Measurements from ENCODE around the gene SLC30A1. TPM values are rescaled to one million over a fixed set of nuclear protein-coding genes. Genes with fewer than 3 reads are reported as not detected.

The SLC30A1 gene
- total and polyA plus RNA-seq, 2 of the 13 experiments (the other 11 are each of a cell fraction or from before 2014, with no cell fraction given), result 5.9 to 24.4 TPM

DNA sequence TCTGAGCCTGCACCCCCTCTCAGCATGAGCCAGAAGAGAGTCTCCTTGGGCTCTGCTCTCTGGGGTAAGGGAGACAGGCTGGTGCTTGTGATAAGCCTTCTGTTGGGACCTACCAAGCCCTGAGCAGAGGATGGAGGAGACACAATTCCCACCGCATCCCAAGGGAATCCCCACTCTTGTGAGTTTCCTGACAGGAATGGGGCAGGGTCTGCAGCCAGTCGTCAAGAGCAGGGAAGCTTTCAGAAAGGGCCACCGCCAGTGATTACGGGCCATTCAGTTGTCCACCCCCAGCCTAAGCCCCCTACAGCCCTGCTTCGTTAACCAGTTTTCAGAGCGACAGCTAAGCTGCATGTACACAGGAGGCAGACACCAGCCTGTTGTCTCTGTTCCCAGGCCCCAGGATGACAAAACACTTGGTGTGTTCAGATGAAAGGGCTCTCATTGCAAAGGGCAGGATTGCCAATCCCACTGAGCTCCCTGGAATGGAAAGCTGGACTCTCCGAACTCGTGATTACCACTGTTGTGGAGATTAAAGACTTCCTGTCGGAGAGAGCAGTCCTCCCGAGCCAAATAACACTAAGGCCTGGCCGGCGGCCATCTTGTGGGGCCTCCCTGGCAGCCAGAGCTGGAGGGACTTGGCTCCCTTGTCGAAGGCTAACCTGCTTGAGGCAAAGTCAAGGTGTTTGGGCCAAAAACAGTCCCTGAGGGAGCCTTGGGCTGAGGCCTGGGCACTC, 37.4 kb upstream of the SLC30A1 start:
- Histone ChIP-seq H2AFZ (ENCODE audit: low read length) (peak overlapping the region; percentile 93), H3K27me3 (ENCODE audit: control insufficient read depth in 1 of 2, insufficient read depth in 2 of 2, low read length in 2 of 2) (no peaks in the 10 kb centered on the region)
- CTCF ChIA-PET (ENCODE audit: low intra/inter-chr PET ratio, low total read pairs), result no interaction called here
- TF ChIP-seq, protein P1, sequence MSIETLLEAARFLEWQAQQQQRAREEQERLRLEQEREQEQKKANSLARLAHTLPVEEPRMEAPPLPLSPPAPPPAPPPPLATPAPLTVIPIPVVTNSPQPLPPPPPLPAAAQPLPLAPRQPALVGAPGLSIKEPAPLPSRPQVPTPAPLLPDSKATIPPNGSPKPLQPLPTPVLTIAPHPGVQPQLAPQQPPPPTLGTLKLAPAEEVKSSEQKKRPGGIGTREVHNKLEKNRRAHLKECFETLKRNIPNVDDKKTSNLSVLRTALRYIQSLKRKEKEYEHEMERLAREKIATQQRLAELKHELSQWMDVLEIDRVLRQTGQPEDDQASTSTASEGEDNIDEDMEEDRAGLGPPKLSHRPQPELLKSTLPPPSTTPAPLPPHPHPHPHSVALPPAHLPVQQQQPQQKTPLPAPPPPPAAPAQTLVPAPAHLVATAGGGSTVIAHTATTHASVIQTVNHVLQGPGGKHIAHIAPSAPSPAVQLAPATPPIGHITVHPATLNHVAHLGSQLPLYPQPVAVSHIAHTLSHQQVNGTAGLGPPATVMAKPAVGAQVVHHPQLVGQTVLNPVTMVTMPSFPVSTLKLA (IDR thresholded peaks at IDR 0.05), result no peak
- no peak for TF ChIP-seq ZNF230 (CRISPR knock-in tag; IDR thresholded peaks at IDR 0.05)
- TF ChIP-seq ZNF563 (CRISPR knock-in tag; IDR thresholded peaks at IDR 0.05), result no peak; the same call in 1 of the 2 replicates
- no peak for TF ChIP-seq ZC3H13 (CRISPR knock-in tag; IDR thresholded peaks at IDR 0.05)
- no peak for TF ChIP-seq ZMAT3 (CRISPR knock-in tag; conservative IDR thresholded peaks at IDR 0.05)
- TF ChIP-seq HHEX (CRISPR knock-in tag; IDR thresholded peaks at IDR 0.05), result no peak
- TF ChIP-seq, protein P2, sequence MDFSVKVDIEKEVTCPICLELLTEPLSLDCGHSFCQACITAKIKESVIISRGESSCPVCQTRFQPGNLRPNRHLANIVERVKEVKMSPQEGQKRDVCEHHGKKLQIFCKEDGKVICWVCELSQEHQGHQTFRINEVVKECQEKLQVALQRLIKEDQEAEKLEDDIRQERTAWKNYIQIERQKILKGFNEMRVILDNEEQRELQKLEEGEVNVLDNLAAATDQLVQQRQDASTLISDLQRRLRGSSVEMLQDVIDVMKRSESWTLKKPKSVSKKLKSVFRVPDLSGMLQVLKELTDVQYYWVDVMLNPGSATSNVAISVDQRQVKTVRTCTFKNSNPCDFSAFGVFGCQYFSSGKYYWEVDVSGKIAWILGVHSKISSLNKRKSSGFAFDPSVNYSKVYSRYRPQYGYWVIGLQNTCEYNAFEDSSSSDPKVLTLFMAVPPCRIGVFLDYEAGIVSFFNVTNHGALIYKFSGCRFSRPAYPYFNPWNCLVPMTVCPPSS (IDR thresholded peaks at IDR 0.05), result no peak
- TF ChIP-seq, protein P3, sequence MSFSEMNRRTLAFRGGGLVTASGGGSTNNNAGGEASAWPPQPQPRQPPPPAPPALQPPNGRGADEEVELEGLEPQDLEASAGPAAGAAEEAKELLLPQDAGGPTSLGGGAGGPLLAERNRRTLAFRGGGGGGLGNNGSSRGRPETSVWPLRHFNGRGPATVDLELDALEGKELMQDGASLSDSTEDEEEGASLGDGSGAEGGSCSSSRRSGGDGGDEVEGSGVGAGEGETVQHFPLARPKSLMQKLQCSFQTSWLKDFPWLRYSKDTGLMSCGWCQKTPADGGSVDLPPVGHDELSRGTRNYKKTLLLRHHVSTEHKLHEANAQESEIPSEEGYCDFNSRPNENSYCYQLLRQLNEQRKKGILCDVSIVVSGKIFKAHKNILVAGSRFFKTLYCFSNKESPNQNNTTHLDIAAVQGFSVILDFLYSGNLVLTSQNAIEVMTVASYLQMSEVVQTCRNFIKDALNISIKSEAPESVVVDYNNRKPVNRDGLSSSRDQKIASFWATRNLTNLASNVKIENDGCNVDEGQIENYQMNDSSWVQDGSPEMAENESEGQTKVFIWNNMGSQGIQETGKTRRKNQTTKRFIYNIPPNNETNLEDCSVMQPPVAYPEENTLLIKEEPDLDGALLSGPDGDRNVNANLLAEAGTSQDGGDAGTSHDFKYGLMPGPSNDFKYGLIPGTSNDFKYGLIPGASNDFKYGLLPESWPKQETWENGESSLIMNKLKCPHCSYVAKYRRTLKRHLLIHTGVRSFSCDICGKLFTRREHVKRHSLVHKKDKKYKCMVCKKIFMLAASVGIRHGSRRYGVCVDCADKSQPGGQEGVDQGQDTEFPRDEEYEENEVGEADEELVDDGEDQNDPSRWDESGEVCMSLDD (CRISPR knock-in tag; IDR thresholded peaks at IDR 0.05; ENCODE audit: borderline replicate concordance), result no peak
- no peak for TF ChIP-seq JUN (CRISPR knock-in tag; IDR thresholded peaks at IDR 0.05)
- TF ChIP-seq, protein P4, sequence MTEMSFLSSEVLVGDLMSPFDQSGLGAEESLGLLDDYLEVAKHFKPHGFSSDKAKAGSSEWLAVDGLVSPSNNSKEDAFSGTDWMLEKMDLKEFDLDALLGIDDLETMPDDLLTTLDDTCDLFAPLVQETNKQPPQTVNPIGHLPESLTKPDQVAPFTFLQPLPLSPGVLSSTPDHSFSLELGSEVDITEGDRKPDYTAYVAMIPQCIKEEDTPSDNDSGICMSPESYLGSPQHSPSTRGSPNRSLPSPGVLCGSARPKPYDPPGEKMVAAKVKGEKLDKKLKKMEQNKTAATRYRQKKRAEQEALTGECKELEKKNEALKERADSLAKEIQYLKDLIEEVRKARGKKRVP (CRISPR knock-in tag; IDR thresholded peaks at IDR 0.05), result no peak
- TF ChIP-seq ATRX (CRISPR knock-in tag; IDR thresholded peaks at IDR 0.05; ENCODE audit: borderline replicate concordance), result no peak
- TF ChIP-seq ZNF562 (CRISPR knock-in tag; IDR thresholded peaks at IDR 0.05; ENCODE audit: borderline replicate concordance), result no peak
- TF ChIP-seq FOXP1 (IDR thresholded peaks at IDR 0.05), result no peak
- no peak for TF ChIP-seq FOXP1 (CRISPR knock-in tag; IDR thresholded peaks at IDR 0.05)
- TF ChIP-seq, protein P5, sequence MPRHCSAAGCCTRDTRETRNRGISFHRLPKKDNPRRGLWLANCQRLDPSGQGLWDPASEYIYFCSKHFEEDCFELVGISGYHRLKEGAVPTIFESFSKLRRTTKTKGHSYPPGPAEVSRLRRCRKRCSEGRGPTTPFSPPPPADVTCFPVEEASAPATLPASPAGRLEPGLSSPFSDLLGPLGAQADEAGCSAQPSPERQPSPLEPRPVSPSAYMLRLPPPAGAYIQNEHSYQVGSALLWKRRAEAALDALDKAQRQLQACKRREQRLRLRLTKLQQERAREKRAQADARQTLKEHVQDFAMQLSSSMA (CRISPR knock-in tag; IDR thresholded peaks at IDR 0.05), result no peak
- TF ChIP-seq ZNF335 (CRISPR knock-in tag; IDR thresholded peaks at IDR 0.05), result no peak
- no peak for TF ChIP-seq NKX3-1 (CRISPR knock-in tag; IDR thresholded peaks at IDR 0.05)

More for the DNA sequence above, 37.4 kb upstream of the SLC30A1 start:
- no TSS peak for BruUV-seq (replicated peaks)
- H3K4me2 ChIP-seq (ENCODE audit: low read depth, low read length), result peak overlapping the region; percentile 37
- H3K36me3 ChIP-seq (replicated peaks in 1 of 2; ENCODE audit: control insufficient read depth in 1 of 2, insufficient read depth in 2 of 2, low read length in 2 of 2), result no peaks in the 10 kb centered on the region
- FAIRE-seq (no peak), ATAC-seq (peak; percentile 5; the same call in 1 of the 3 replicates), DNase-seq (ENCODE audit: low spot score) (peak; percentile 76)
- no peaks in the 10 kb centered on the region for H3K9me3 ChIP-seq (ENCODE audit: low read length)
- WGBS (ENCODE audit: low lambda C conversion rate), result 93% methylated on average over 5 of the region's 13 CpGs
- no peak overlapping the region for H3K4me3 ChIP-seq (replicated peaks in 1 of 3; ENCODE audit: insufficient read depth in 1 of 3, low read depth in 2 of 3, low read length in 3 of 3)
- in situ Hi-C loops (cut with HindIII; ENCODE audit: extremely low pct_ligation_motif_present, low pct_unique_long_range_greater_than_20kb), result no loop called here
- intact Hi-C loops (cut with micrococcal nuclease; ENCODE audit: unreplicated experiment), result no loop called here
- H3K4me1 ChIP-seq (ENCODE audit: insufficient read depth, low read length), result peaks cover 82% of the 10 kb centered on the region
- peak overlapping the region; percentile 21; the same call in 1 of the 2 replicates for H3K9ac ChIP-seq (ENCODE audit: insufficient read depth, low read depth, low read length)
- POLR2A ChIA-PET, result interaction anchor here (1.3 to 1.7 kb wide), 3 partner anchors 9 to 37 kb away, joined by 3 to 5 read pairs (median 5); partner anchors contain the start of gene SLC30A1
- no peaks in the 10 kb centered on the region for H4K20me1 ChIP-seq (ENCODE audit: insufficient read depth, low read length)
- no peaks in the 10 kb centered on the region for H3K79me2 ChIP-seq (ENCODE audit: insufficient read depth, low read length)
- peak overlapping the region; percentile 64 for H3K27ac ChIP-seq (ENCODE audit: extremely low read length, insufficient read depth, low read length)

Data from HepG2 (cell line).